HepG2 (cell line): Measurements from ENCODE around the gene RPE65. TPM values are rescaled to one million over a fixed set of nuclear protein-coding genes. Genes with fewer than 3 reads are reported as not detected.

Source experiments
- ATAC-seq: fragments of 200-7000 bp; cut with Tn5 transposase; 3 replicates; pipeline ENCODE4 v1.9.1; 2020; ENCODE audit warnings: mild to moderate bottlenecking, moderate library complexity
- BruUV-seq: library from RNA; stranded (reverse); fragments of 400-500 nt; replicated peaks from 2 replicates; lab custom pipeline; 2021; lab: Mats Ljungman, UMichigan
- CTCF ChIA-PET: fragments of 300-600 bp; formaldehyde crosslinking; extraction: SDS; loops from one replicate; lab custom pipeline; 2021; ENCODE audit warnings: low total read pairs, inconsistent platforms, low intra/inter-chr PET ratio; lab: Yijun Ruan, JAX
- POLR2A ChIA-PET: fragments of 350-600 bp; sonication (Branson Sonifier 250); formaldehyde crosslinking; loops from one replicate; lab custom pipeline; 2020; ENCODE audit warnings: antibody characterized with exemption, inconsistent platforms; lab: Yijun Ruan, JAX
- DNase-seq: peaks from one replicate; pipeline ENCODE4 v3.0.0-alpha.2; 2015; ENCODE audit warnings: low spot score
- FAIRE-seq: peaks from 3 replicates; lab custom pipeline; 2011; peaks lifted over from hg19 to GRCh38; lab: Jason Lieb, UNC
- H2AFZ ChIP-seq: one replicate; pipeline ENCODE4 v1.6.1; 2011; ENCODE audit warnings: low read length, inconsistent platforms
- H3K27ac ChIP-seq: fragments of 300-600 bp; 3 replicates; pipeline ENCODE4 v1.8.0; 2011; ENCODE audit warnings: mixed run types, mild to moderate bottlenecking, mixed read lengths, low read length, inconsistent platforms; ENCODE audit not compliant: insufficient read depth; ENCODE audit errors: extremely low read length
- H3K27me3 ChIP-seq, 2 experiments: fragments of 200-600 bp in 1 of 2; 2 replicates in 1 of 2; 3 replicates in 1 of 2; pipeline versions ENCODE4 v1.6.0 to v1.8.0; 2011; ENCODE audit warnings: low read length in 2 of 2, mild to moderate bottlenecking in 2 of 2, moderate library complexity in 2 of 2, inconsistent platforms in 1 of 2; ENCODE audit not compliant: insufficient read depth in 2 of 2, control insufficient read depth in 1 of 2
- H3K36me3 ChIP-seq, 2 experiments: fragments of 200-600 bp in 1 of 2; replicated peaks in 1 of 2; 2 replicates in 1 of 2; 3 replicates in 1 of 2; pipeline versions ENCODE4 v1.5.1 to v1.8.0; 2011; ENCODE audit warnings: low read length in 2 of 2, inconsistent platforms in 1 of 2; ENCODE audit not compliant: insufficient read depth in 2 of 2, control insufficient read depth in 1 of 2
- H3K4me1 ChIP-seq: 2 replicates; pipeline ENCODE4 v1.5.1; 2012; ENCODE audit warnings: low read length, inconsistent platforms; ENCODE audit not compliant: insufficient read depth
- H3K4me2 ChIP-seq: 2 replicates; pipeline ENCODE4 v1.6.0; 2011; ENCODE audit warnings: low read depth, low read length, inconsistent platforms
- H3K4me3 ChIP-seq, 3 experiments: fragments of 200-600 bp in 1 of 3; sonication (generic), shearing (Covaris generic) in 1 of 3; replicated peaks in 1 of 3; 2 replicates each; pipeline ENCODE4 v1.5.1; 2011 to 2016; ENCODE audit warnings: low read length in 3 of 3, inconsistent platforms in 2 of 3, low read depth in 2 of 3, mild to moderate bottlenecking in 2 of 3, control low read depth in 1 of 3, mixed read lengths in 1 of 3; ENCODE audit not compliant: insufficient read depth in 1 of 3
- H3K79me2 ChIP-seq: one replicate; pipeline ENCODE4 v1.6.1; 2011; ENCODE audit warnings: low read length, inconsistent platforms; ENCODE audit not compliant: insufficient read depth
- H3K9ac ChIP-seq: 2 replicates; pipeline ENCODE4 v1.6.0; 2011; ENCODE audit warnings: mild to moderate bottlenecking, low read depth, low read length, inconsistent platforms; ENCODE audit not compliant: insufficient read depth
- H3K9me3 ChIP-seq: 2 replicates; pipeline ENCODE4 v1.5.1; 2012; ENCODE audit warnings: mild to moderate bottlenecking, low read length
- H4K20me1 ChIP-seq: 2 replicates; pipeline ENCODE4 v1.6.0; 2011; ENCODE audit warnings: inconsistent platforms, mild to moderate bottlenecking, low read length, moderate library complexity; ENCODE audit not compliant: insufficient read depth
- ATAD3A ChIP-seq: sonication (generic); formaldehyde crosslinking; IDR thresholded peaks from 2 replicates; pipeline ENCODE4 v1.4.0; 2020; ENCODE audit warnings: missing genetic modification reagents
- BORCS8-MEF2B ChIP-seq: sonication (generic); formaldehyde crosslinking; IDR thresholded peaks from 2 replicates; pipeline ENCODE4 v1.8.0; 2022; ENCODE audit warnings: mild to moderate bottlenecking, missing genetic modification reagents
- CSRNP1 ChIP-seq: sonication (generic); formaldehyde crosslinking; IDR thresholded peaks from 2 replicates; pipeline ENCODE4 v1.8.1; 2023; ENCODE audit warnings: mild to moderate bottlenecking, missing genetic modification reagents
- MTF2 ChIP-seq: sonication (generic); formaldehyde crosslinking; IDR thresholded peaks from 2 replicates; pipeline ENCODE4 v1.5.0; 2020; ENCODE audit warnings: missing genetic modification reagents, borderline replicate concordance
- NCOR1 ChIP-seq: fragments of 200-600 bp; sonication (generic); IDR thresholded peaks from 2 replicates; pipeline ENCODE4 v1.7.0; 2017; ENCODE audit warnings: antibody characterized with exemption, low read length, borderline replicate concordance
- SAP130 ChIP-seq: IDR thresholded peaks from 2 replicates; pipeline ENCODE4 v1.6.1; 2016; ENCODE audit warnings: low read depth
- SMARCE1 ChIP-seq: fragments of 450-650 bp; IDR thresholded peaks from 2 replicates; pipeline ENCODE4 v1.6.1; 2017; ENCODE audit warnings: borderline replicate concordance
- SRSF1 ChIP-seq: fragments of 200-400 bp; formaldehyde crosslinking; optimal IDR thresholded peaks from 2 replicates; pipeline ENCODE3; 2017; ENCODE audit warnings: mild to moderate bottlenecking, low read depth, low read length, moderate library complexity
- ZBTB42 ChIP-seq: sonication (generic); formaldehyde crosslinking; IDR thresholded peaks from 2 replicates; pipeline ENCODE4 v1.5.0; 2020; ENCODE audit warnings: mild to moderate bottlenecking, missing genetic modification reagents
- ZFP36L1 ChIP-seq: sonication (generic); formaldehyde crosslinking; IDR thresholded peaks from 2 replicates; pipeline ENCODE4 v1.8.0; 2022; ENCODE audit warnings: mild to moderate bottlenecking, missing genetic modification reagents, moderate library complexity
- ZNF7 ChIP-seq: IDR thresholded peaks from 2 replicates; pipeline ENCODE4 v1.6.1; 2016; ENCODE audit warnings: missing biosample characterization, missing genetic modification reagents
- WGBS: methylation state at CpG from one replicate; pipeline ENCODE4 v1.1.6; 2017; ENCODE audit warnings: low lambda C conversion rate; 5-methylcytosine and 5-hydroxymethylcytosine counted together
- in situ Hi-C: cut with HindIII; loops from 2 replicates; pipeline ENCODE4 v1.10.0; 2017; ENCODE audit warnings: low pct_unique_long_range_greater_than_20kb; ENCODE audit not compliant: extremely low pct_ligation_motif_present
- intact Hi-C: fragments of 100-400 bp; cut with micrococcal nuclease; formaldehyde crosslinking; loops from one replicate; pipeline ENCODE4 v1.10.0; 2022; ENCODE audit not compliant: unreplicated experiment
- polyA plus RNA-seq, 8 experiments: library from polyadenylated mRNA; depleted of rRNA in 3 of 8; stranded (reverse) in 7 of 8; unstranded in 1 of 8; fragments of >200 nt; fragmentation: Illumina TruSeq in 4 of 8; extraction: Trizol in 4 of 8; gene quantifications; 2 replicates each; pipeline versions ENCODE4 v1.2.1 to v1.2.3, GENCODE V29; 2011 to 2016; ENCODE audit warnings: low read depth in 4 of 8, missing spikeins in 1 of 8, mixed read lengths in 1 of 8; ENCODE audit not compliant: insufficient read depth in 1 of 8
- total RNA-seq, 5 experiments: library from RNA; depleted of rRNA; stranded (reverse); fragments of >200 nt; fragmentation: Illumina TruSeq; extraction: Trizol; gene quantifications; 2 replicates each; pipeline ENCODE4 v1.2.3, GENCODE V29; 2016; ENCODE audit warnings: low read depth in 1 of 5

Gene RPE65
- total and polyA plus RNA-seq, 2 of the 13 experiments (the other 11 are each of a cell fraction or from before 2014, with no cell fraction given), result not detected

DNA sequence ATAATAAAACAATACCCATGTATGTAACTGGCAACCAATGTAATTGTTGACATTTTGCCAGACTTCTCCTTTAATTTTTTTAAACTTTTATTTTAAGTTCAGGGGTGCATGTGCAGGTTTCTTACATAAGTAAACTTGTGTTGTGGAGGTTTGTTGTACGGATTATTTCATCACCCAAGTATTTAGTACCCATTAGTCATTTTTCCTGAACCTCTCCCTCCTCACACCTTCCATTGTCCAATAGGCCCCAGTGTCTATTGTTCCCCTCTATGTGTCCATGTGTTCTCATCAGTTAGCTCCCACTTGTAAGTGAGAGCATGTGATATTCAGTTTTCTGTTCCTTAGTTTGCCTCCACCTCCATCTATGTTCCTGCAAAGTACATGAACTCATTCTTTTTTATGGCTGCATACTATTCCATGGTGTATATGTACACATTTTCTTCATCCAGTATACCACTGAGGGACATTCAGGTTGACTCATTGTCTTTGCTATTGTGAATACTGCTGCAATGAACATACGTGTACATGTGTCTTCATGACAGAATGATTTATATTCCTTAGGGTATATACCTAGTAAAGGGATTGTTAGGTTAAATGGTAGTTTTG is 40.4 kb upstream of the RPE65 start:
- Histone ChIP-seq H3K4me2 (no peak overlapping the region), H3K36me3 (0 out of 5 replicates have a peak, but pooled peaks cover 0 to 4% of the 10 kb centered on the region in 2 experiments), H3K9ac (no peak overlapping the region), H3K27me3 (no peaks in the 10 kb centered on the region), H3K27ac (no peak overlapping the region), H4K20me1 (no peaks in the 10 kb centered on the region), H3K9me3 (no peaks in the 10 kb centered on the region), H3K79me2 (peaks cover 4% of the 10 kb centered on the region), H2AFZ (no peak overlapping the region), H3K4me3 (no peak overlapping the region), H3K4me1 (peaks cover 6% of the 10 kb centered on the region)
- DNase-seq, result no peak
- no peak for ATAC-seq
- no TSS peak for BruUV-seq
- 100% methylated on average over 2 of the region's 2 CpGs for WGBS
- in situ Hi-C loops, result no loop called here
- POLR2A ChIA-PET, result no interaction called here
- CTCF ChIA-PET, result no interaction called here
- FAIRE-seq, result no peak
- TF ChIP-seq SRSF1 (no peak), NCOR1 (no peak), SAP130 (CRISPR knock-in tag) (no peak), SMARCE1 (no peak), ZNF7 (CRISPR knock-in tag) (no peak), ATAD3A (CRISPR knock-in tag) (no peak), ZBTB42 (CRISPR knock-in tag) (no peak), ZFP36L1 (no peak)
- intact Hi-C loops, result no loop called here

- H4K20me1 ChIP-seq, result no peaks in the 10 kb centered on the region
- no peak overlapping the region for H3K4me2 ChIP-seq
- no peak for DNase-seq
- FAIRE-seq, result no peak
- no peak overlapping the region for H3K9ac ChIP-seq
- no peak overlapping the region for H2AFZ ChIP-seq
- BruUV-seq, result no TSS peak
- ATAC-seq, result no peak
- no peak overlapping the region for H3K27ac ChIP-seq
- ChIA-PET CTCF (no interaction called here), POLR2A (no interaction called here)
- H3K9me3 ChIP-seq, result no peaks in the 10 kb centered on the region
- in situ Hi-C loops (no loop called here), intact Hi-C loops (no loop called here)
- TF ChIP-seq CSRNP1 (CRISPR knock-in tag) (no peak), BORCS8-MEF2B (CRISPR knock-in tag) (no peak), MTF2 (CRISPR knock-in tag) (no peak)
- no peak overlapping the region for H3K4me3 ChIP-seq
- H3K79me2 ChIP-seq, result no peaks in the 10 kb centered on the region
- no peaks in the 10 kb centered on the region for H3K4me1 ChIP-seq
- H3K27me3 ChIP-seq, result no peaks in the 10 kb centered on the region
- peaks cover 1 to 16% of the 10 kb centered on the region in 2 experiments; a peak in 3 of 5 replicates for H3K36me3 ChIP-seq
- 87% methylated on average over 3 of the region's 3 CpGs for WGBS
These were observed 35.8 kb upstream of the RPE65 start for GRCh38 chr1:68485431-68486022.
